ENCODE results near the gene MAD1L1.

MAD1L1 gene

GRCh38 chr7:2245883-2246675 is 13.3 kb upstream of the MAD1L1 start:
- no peaks in the 10 kb centered on the region for H3K4me1 ChIP-seq (ENCODE audit: control insufficient read depth, insufficient read depth, low read length)
- H3K27ac ChIP-seq (ENCODE audit: low read depth, low read length) = no peak overlapping the region
- H3K27me3 ChIP-seq (ENCODE audit: control insufficient read depth, insufficient read depth, low read length) = no peaks in the 10 kb centered on the region
- H3K36me3 ChIP-seq (ENCODE audit: control insufficient read depth, insufficient read depth, low read length) = no peaks in the 10 kb centered on the region
- H3K4me3 ChIP-seq (ENCODE audit: low read length) = no peak overlapping the region
- no peak overlapping the region for H3K9ac ChIP-seq (ENCODE audit: low read length)

GRCh38 chr7:2244404-2244995 is 11.8 kb upstream of the MAD1L1 start:
- Histone ChIP-seq H3K36me3 (ENCODE audit: control insufficient read depth, insufficient read depth, low read length) (no peaks in the 10 kb centered on the region), H3K9ac (ENCODE audit: low read length) (no peak overlapping the region), H3K27me3 (ENCODE audit: control insufficient read depth, insufficient read depth, low read length) (no peaks in the 10 kb centered on the region), H3K4me1 (ENCODE audit: control insufficient read depth, insufficient read depth, low read length) (no peaks in the 10 kb centered on the region), H3K27ac (ENCODE audit: low read depth, low read length) (no peak overlapping the region), H3K4me3 (ENCODE audit: low read length) (no peak overlapping the region)

- Histone ChIP-seq H3K4me3 (ENCODE audit: low read length) (no peak overlapping the region), H3K36me3 (ENCODE audit: control insufficient read depth, insufficient read depth, low read length) (no peaks in the 10 kb centered on the region), H3K27ac (ENCODE audit: low read depth, low read length) (no peak overlapping the region), H3K9ac (ENCODE audit: low read length) (no peak overlapping the region), H3K27me3 (ENCODE audit: control insufficient read depth, insufficient read depth, low read length) (no peaks in the 10 kb centered on the region), H3K4me1 (ENCODE audit: control insufficient read depth, insufficient read depth, low read length) (no peaks in the 10 kb centered on the region)
These were observed 10.7 kb upstream of the MAD1L1 start for GRCh38 chr7:2243458-2243857.

GRCh38 chr7:2242541-2243429 is 10.0 kb upstream of the MAD1L1 start:
- Histone ChIP-seq H3K27me3 (ENCODE audit: control insufficient read depth, insufficient read depth, low read length) (no peaks in the 10 kb centered on the region), H3K27ac (ENCODE audit: low read depth, low read length) (no peak overlapping the region), H3K4me3 (ENCODE audit: low read length) (peak overlapping the region; percentile 87), H3K36me3 (ENCODE audit: control insufficient read depth, insufficient read depth, low read length) (peaks cover 5% of the 10 kb centered on the region), H3K9ac (ENCODE audit: low read length) (no peak overlapping the region), H3K4me1 (ENCODE audit: control insufficient read depth, insufficient read depth, low read length) (no peaks in the 10 kb centered on the region)

- Histone ChIP-seq H3K27me3 (ENCODE audit: control insufficient read depth, insufficient read depth, low read length) (no peaks in the 10 kb centered on the region), H3K27ac (ENCODE audit: low read depth, low read length) (peak within 1 kb of the TSS; percentile 26), H3K36me3 (ENCODE audit: control insufficient read depth, insufficient read depth, low read length) (peaks cover 5% of the 10 kb centered on the region), H3K4me1 (ENCODE audit: control insufficient read depth, insufficient read depth, low read length) (no peaks in the 10 kb centered on the region), H3K9ac (ENCODE audit: low read length) (peak within 1 kb of the TSS; percentile 63), H3K4me3 (ENCODE audit: low read length) (peak within 1 kb of the TSS; percentile 87)
These were observed 9.1 kb upstream of the MAD1L1 start, which contains the start of the genes MRM2 and NUDT1 for GRCh38 chr7:2241580-2242540. Gene MRM2 (minus strand): TSS chr7:2242205. CDS start chr7:2242169, 36 bp downstream. Gene NUDT1 (plus strand): TSS chr7:2242226. CDS start chr7:2244575, 2,349 bp downstream.

- Histone ChIP-seq H3K9ac (ENCODE audit: low read length) (no peak overlapping the region), H3K4me1 (ENCODE audit: control insufficient read depth, insufficient read depth, low read length) (no peaks in the 10 kb centered on the region), H3K4me3 (ENCODE audit: low read length) (no peak overlapping the region), H3K36me3 (ENCODE audit: control insufficient read depth, insufficient read depth, low read length) (peaks cover 13% of the 10 kb centered on the region), H3K27me3 (ENCODE audit: control insufficient read depth, insufficient read depth, low read length) (no peaks in the 10 kb centered on the region), H3K27ac (ENCODE audit: low read depth, low read length) (no peak overlapping the region)
These were observed 6.5 kb upstream of the MAD1L1 start for GRCh38 chr7:2239242-2239641.

GRCh38 chr7:2237109-2237602 is 4.4 kb upstream of the MAD1L1 start:
- H3K9ac ChIP-seq (ENCODE audit: low read length) = no peak overlapping the region
- no peak overlapping the region for H3K27ac ChIP-seq (ENCODE audit: low read depth, low read length)
- H3K27me3 ChIP-seq (ENCODE audit: control insufficient read depth, insufficient read depth, low read length) = no peaks in the 10 kb centered on the region
- peaks cover 13% of the 10 kb centered on the region for H3K36me3 ChIP-seq (ENCODE audit: control insufficient read depth, insufficient read depth, low read length)
- no peaks in the 10 kb centered on the region for H3K4me1 ChIP-seq (ENCODE audit: control insufficient read depth, insufficient read depth, low read length)
- no peak overlapping the region for H3K4me3 ChIP-seq (ENCODE audit: low read length)

GRCh38 chr7:2233926-2234325 is 1.2 kb upstream of the MAD1L1 start:
- Histone ChIP-seq H3K27me3 (ENCODE audit: control insufficient read depth, insufficient read depth, low read length) (no peaks in the 10 kb centered on the region), H3K4me1 (ENCODE audit: control insufficient read depth, insufficient read depth, low read length) (peaks cover 3% of the 10 kb centered on the region), H3K36me3 (ENCODE audit: control insufficient read depth, insufficient read depth, low read length) (peaks cover 18% of the 10 kb centered on the region), H3K4me3 (ENCODE audit: low read length) (no peak overlapping the region), H3K27ac (ENCODE audit: low read depth, low read length) (no peak overlapping the region), H3K9ac (ENCODE audit: low read length) (no peak overlapping the region)

- Histone ChIP-seq H3K27me3 (ENCODE audit: control insufficient read depth, insufficient read depth, low read length) (no peaks in the 10 kb centered on the region), H3K36me3 (ENCODE audit: control insufficient read depth, insufficient read depth, low read length) (peaks cover 13% of the 10 kb centered on the region), H3K4me3 (ENCODE audit: low read length) (peak overlapping the region; percentile 92), H3K4me1 (ENCODE audit: control insufficient read depth, insufficient read depth, low read length) (peaks cover 3% of the 10 kb centered on the region), H3K9ac (ENCODE audit: low read length) (peak overlapping the region; percentile 13), H3K27ac (ENCODE audit: low read depth, low read length) (peak overlapping the region; percentile 40)
These were observed 566 bp downstream of the MAD1L1 start for GRCh38 chr7:2231992-2232765.

- H3K27me3 ChIP-seq (ENCODE audit: control insufficient read depth, insufficient read depth, low read length) = no peaks in the 10 kb centered on the region
- no peak overlapping the region for H3K4me3 ChIP-seq (ENCODE audit: low read length)
- peaks cover 12% of the 10 kb centered on the region for H3K36me3 ChIP-seq (ENCODE audit: control insufficient read depth, insufficient read depth, low read length)
- no peak overlapping the region for H3K27ac ChIP-seq (ENCODE audit: low read depth, low read length)
- no peak overlapping the region for H3K9ac ChIP-seq (ENCODE audit: low read length)
- peaks cover 3% of the 10 kb centered on the region for H3K4me1 ChIP-seq (ENCODE audit: control insufficient read depth, insufficient read depth, low read length)
These were observed 1.9 kb downstream of the MAD1L1 start for GRCh38 chr7:2230882-2231281.

- peaks cover 11% of the 10 kb centered on the region for H3K36me3 ChIP-seq (ENCODE audit: control insufficient read depth, insufficient read depth, low read length)
- H3K27ac ChIP-seq (ENCODE audit: low read depth, low read length) = no peak overlapping the region
- no peaks in the 10 kb centered on the region for H3K27me3 ChIP-seq (ENCODE audit: control insufficient read depth, insufficient read depth, low read length)
- no peak overlapping the region for H3K4me3 ChIP-seq (ENCODE audit: low read length)
- H3K9ac ChIP-seq (ENCODE audit: low read length) = no peak overlapping the region
- peaks cover 3% of the 10 kb centered on the region for H3K4me1 ChIP-seq (ENCODE audit: control insufficient read depth, insufficient read depth, low read length)
These were observed 2.5 kb downstream of the MAD1L1 start for GRCh38 chr7:2230226-2230625.

Measured in rectal smooth muscle tissue (tissue), 1 donor.